Stromal cell of bone marrow (primary cell): ENCODE results near the gene C19orf85.

Source experiments
- DNase-seq: peaks from one replicate; pipeline ENCODE4 v3.0.0-alpha.2; 2012; ENCODE audit warnings: low read depth

Gene C19orf85

DNA sequence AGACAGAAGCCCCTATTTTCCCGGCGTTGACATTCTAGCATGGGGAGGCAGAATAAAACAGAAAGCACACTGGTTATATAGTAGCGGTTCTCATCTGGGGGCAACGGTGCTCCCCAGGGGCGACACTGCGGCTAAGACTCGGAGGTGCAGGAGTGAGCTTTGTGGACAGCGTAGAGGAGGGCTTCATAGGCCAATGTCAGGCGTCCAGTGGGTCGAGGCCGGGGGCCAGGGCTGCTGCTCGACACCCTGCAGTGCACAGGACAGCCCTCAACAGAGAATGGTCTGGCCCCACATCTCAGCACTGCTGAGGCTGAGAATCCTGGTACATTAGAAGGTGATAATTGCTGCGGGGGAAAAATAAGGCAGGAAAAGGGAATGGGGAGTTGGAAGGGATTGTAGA is 13.4 kb upstream of the C19orf85 start:
- DNase-seq, result no peak

DNA sequence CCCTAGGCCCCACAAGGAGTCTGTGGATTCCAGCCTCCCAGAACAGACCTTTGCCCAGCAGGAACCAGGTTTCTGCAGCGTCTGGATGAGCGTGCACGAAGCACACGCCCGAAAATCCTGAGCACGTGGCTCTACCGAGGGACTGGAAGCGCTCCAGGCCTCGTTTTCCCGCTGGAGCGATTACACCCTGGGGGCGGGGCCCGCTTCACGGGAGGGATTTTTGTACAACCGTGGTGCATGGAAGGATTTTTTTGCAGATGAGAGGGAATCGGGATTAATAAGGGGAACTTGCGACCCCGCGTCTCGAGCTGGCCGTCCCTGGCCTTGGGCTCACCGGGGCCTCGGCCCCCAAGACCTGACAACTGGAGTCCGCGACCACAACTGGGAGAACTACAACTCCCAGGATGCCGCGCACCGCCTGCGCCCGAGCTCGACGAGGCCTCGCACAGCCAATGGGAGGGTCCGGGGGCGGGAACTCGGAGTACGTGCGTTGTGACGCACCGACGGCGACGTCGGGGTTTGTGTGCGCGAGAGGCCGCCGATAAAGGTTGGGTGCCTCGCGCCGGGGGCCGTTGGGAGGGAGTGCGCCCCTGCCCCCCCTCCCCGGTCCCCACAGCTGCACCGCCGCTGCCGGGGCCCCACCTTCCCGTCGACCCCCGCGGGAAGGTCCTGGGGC is 11.7 kb upstream of the C19orf85 start, which contains the start of gene ZNF628:
Gene ZNF628 (plus strand): TSS at position 518 of the 676 bp plus-strand sequence. CDS start 3,294 bp downstream, outside the sequence.
- peak; percentile 96 for DNase-seq

DNA sequence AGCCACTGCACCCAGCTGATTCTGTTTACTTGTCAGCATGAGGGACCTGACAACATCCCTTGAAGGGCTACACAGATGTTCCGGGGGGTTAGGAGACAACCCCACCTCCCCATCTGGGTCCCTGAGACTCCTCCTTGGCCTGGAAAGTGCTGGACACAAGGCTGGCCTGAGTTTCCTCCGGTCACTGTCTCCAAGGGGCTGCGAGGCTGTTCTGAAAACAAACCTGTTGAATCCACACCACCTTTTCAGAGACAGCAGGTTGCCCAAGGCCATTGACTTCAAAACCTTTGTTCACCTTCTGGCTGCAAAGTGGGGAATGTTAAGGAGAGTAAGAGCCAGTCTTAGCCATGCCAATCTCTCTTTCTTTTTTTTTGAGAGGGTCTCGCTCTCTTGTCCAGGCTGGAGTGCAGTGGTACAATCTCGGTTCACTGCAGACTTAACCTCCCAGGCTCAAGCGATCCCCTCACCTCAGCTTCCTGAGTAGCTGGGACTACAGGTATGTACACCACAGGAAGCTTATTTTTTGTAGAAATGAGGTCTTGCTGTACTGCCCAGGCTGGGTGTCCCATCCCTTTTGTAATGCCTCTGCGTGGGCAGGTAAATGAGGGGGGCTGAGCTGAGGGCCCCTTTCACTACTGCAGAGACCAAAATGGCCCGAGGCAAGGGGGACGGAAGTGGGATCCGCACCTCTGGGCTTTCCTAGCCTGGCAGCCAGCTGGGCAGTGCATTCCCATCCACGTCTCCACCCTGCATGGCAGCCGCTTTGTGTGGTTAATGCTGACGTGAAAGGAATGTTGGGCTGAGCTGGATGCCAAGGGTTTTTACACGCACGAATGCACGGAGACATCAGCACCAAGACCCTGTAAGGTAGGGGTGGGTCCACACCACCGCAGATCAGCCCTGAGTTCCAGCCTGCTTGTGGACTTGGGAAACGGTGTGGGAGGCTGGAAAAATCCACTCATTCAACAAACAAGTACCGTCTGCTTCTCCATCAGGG is 10.0 kb upstream of the C19orf85 start:
- no peak for DNase-seq

DNA sequence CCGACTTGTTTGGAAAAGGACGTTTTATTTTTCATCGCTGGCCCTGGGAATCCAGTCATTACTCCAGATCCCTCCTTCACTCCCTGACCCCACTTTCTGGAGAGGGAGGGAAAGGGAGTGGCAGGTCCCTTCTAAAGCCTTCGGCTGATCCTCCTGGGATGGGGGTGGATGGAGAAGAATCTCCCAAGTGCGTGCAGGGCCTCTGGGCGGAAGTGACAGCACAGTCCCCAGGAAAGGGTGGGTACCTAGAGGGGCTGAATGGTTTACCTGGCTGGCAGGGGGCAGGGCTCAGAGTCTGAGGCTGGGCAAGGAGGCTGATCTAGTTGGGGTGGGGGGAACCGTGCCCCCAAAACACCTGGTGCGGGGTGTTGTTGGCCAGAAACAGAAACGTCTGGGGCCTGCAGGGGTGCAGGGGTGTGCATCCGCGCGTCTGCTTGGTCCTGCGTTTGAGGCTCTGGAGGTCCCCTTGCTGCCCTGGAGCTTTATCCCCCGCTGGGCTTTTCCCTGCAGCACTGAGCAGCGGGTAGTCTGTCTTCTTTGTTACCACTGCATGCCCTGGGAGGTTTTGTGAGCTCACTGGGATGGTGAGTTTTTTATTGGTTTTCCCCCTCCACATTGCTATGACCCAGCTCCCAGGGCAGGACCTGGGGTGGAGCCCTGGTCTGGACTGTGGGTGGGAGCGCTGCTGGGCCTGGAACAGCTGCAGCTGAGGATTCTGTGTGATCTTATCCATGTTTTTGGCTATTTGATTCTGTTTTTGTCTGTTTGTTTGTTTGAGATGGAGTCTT is 8.9 kb upstream of the C19orf85 start:
- peak; percentile 50 for DNase-seq

DNA sequence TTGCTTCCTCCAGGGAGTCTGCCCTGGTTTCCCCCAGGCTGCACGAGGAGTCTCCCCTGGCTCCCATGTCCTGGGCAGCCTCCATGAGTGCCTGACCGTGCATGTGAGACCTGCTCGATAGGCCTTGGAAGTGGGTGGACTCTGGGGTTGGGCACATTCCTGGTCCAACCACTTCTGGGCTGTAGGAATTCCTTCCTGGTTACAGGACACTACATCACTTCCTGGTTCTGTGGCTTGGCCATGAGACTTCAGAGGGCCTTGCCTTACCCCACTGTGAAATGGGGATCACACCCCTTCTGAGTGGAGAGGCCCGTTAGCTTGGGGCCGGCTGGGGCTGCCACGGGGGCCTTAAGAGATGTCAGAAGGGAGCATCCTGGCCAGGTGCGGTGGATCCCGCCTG is 7.9 kb upstream of the C19orf85 start:
- peak; percentile 39 for DNase-seq

DNA sequence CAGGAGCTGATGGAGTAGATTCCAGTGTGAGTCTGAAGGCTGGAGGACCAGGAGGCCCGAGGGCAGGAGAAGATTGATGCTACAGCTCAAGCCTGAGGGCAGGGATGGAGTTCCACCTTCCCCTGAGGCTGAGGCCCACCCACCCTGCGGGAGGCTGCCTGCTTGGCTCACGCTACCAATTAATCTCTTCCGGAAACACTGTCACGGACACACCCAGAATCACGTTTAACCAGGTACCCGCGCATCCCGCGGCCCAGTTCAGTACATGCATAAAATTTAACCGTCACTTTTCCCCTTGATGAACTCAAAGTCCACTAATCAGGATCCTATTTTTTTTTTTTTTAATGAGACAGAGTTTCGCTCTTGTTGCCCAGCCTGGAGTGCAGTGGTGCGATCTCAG is 6.7 kb upstream of the C19orf85 start:
- DNase-seq, result no peak

DNA sequence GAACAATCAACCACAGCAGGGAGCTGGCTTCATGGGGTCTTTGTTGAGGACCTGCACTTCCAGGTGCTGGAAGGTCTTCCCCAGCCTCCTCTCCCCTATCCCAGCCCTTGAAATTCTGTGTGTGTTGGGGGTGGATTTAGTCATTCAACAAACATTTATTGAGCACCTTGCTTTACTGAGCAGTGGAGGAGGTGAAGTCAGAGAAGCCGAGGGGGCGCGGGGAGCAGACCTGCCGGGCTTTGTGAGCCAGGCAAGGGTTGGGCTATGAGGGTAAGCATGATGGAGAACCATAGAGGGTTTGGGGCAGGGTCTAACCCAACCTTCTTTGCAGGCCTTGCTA is 3.5 kb upstream of the C19orf85 start:
- no peak for DNase-seq

DNA sequence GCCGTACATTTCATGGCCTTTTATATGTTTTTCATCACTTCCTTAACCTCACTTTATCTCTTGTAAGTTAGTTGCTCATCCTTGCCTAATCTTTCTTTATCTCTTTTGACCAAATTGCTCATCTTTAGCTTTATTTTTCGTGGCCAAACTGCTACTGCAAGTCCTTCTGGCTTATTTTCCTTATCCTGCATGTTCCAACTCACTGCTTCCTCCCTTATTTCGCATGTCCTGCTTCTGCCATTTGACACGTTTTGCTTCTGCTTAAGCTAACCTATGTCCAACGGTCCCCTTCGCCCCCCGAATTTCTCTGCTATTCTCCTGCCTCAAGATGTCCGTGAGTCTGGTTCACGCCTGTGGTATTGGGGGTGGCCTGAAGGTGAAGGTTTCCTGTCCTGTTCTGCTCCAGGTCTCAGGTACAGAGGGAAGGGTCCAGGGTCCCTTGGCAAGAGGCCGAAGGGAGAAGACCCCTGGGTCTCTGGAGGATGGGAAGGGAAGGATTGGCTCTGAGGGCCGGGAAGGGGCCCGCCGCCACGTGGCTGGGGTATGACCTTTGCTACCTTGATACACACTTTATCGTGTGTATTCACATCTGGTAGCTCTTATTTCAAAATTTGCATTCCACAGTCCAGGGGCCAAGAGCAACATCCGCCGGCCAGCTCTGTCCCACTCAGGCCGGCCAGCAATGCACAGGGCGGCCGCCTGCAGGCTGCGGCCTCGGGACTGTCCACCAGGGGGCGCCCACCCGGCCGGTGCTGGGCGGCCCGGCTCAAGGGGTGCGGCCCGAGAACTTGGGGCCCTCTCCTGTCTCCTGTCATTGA is 2.9 kb upstream of the C19orf85 start:
- peak; percentile 45 for DNase-seq

DNA sequence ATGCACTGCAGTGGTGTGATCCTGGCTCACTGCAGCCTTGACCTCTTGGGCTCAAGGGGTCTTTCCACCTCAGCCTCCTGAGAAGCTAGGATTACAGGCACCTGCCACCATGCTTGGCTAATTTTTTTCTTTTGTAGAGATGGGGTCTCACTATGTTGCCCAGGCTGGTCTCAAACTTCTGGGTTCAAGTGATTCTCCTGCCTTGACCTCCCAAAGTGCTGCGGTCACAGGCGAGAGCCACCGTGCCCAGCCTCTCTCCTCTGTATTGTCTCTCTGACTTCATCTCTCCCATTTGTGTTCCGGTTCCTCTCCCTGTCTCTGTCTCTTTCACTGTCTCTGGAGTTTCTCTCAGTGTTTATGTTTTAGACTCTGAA is 1.7 kb upstream of the C19orf85 start:
- no peak for DNase-seq

DNA sequence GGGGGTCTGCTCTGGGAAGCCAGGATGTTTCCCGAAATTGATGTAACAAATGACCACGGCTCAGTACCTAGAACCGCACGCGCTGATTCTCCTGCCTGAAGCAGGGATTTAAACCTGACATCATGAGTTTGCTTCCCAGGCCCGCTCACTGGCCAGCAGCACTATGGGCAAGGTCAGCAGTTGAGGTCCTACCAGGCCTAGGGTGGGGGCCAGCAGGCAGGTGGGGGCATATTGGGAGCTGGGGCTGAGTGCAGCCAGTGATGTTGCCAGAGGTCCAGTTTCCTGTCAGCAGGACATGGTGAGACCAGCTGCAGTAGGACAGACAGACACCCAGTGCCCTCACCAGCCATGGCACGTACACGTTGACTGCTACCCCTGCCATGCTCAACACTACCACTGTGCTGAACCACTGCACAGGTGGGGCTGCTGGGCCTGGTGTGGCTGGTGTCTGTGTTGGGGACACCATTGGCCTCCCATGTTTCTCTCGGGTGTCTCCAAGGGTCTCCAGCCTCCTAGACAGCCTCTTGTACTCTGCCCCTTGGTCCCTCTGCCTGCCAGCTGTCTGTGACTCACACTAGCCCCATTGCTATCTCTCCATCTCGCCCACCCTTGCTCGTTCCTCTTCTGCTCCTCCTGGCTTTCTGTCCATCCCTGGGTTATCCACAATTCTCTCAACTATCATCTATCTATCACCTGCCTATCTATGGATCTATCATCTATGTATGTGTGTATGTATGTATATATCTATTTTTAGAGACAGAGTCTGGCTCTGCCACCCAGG is 1.1 kb upstream of the C19orf85 start:
- no peak for DNase-seq

DNA sequence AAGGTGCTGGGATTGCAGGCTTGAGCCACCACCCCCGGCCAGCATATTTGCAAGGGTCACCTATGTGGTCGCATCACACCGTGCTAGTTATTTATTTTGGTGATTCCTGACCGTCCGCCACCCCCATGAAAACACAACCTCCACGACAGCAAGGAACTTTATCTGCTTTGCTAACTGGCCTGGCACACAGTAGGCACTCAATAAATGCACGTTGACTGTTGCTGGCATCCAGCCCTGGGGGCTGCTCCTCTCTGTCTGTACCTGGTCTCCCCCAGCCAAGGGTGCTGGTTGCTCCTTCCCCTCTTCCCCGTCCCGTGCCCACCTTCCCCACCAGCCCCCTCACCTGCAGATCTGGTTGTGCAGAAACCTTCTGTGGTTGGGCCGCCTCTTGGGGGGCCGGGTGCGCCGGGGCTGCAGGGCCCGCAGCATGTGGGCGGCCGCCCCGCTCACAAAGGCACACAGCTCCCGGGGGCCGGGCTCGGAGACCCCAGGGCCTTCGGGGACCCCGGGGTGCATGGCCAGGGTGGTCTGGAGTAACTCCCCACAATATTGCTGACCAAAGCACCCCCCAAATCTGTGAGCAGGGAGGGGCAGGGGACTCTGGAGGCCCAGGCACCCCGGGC is 401 bp downstream of the C19orf85 start:
- DNase-seq, result no peak

DNA sequence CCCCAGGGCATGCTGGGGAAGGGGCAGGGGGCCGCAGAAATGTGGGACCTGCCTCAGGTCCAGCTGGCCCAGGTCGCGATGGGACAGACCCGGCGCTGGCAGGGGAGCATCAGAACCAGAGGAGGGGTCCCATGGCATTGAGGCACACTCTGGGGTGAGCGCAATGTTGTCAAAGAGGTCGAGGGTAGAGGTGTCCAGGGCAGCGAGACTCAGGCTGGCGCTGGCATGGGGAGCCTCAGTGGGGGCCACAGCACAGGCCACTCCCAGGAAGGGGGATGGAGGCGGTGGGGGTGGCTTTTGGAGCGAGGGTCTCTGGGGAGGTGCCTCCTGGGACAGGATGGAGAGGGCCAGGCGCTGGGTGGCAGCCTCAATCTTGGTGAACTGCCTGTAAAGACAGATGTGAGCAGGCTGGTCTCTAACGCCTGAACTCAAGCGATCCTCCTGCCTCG is 944 bp downstream of the C19orf85 start:
- DNase-seq, result no peak

DNA sequence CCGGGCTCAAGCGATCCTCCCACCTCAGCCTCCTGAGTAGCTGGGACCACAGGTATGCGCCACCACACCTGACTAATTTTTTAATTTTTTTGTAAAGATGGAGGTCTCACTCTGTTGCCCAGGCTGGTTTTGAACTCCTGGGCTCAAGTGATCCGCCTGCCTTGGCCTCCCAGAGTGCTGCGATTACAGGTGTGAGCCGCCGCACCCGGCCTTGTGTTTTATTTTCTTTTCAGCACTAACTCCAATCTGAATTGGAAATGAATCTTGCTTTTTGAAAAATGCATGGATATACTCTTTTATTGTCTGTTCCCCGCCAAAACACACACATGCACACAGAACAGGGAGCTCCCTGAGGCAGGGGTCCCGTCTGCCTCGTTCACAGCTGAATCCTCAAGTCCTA is 1.8 kb downstream of the C19orf85 start:
- no peak for DNase-seq

DNA sequence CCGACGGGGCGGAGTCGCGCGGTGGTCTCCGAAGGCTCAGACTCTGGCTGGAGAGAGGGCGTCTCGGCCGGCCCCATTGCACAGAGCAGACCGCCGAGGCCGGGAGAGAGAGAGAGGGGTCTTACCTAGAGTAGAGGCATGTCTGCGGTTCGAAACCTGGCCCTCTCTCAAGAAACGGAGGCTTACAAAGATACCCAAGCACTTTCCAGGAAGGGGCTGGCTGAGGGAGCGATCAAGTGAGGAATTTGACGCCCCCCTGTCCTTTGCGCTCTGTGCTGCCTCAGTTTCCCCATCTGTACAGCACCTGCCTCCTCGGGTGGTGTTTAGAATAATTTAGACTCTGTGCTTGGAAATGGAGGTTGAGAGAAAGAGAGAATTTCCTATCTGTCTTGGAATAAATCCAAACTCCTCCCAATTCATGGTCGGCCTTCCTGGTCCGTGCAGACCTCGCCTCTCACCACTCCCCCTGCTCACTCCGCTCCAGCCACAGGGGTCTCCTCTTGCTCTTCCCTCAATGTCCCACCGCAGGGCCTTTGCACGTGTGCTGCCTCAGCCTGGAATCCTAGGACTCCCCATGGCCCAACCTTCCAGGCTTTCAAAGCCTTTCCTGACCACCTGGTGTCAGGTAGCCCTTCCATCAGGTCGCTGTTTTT is 2.5 kb downstream of the C19orf85 start:
- no peak for DNase-seq

DNA sequence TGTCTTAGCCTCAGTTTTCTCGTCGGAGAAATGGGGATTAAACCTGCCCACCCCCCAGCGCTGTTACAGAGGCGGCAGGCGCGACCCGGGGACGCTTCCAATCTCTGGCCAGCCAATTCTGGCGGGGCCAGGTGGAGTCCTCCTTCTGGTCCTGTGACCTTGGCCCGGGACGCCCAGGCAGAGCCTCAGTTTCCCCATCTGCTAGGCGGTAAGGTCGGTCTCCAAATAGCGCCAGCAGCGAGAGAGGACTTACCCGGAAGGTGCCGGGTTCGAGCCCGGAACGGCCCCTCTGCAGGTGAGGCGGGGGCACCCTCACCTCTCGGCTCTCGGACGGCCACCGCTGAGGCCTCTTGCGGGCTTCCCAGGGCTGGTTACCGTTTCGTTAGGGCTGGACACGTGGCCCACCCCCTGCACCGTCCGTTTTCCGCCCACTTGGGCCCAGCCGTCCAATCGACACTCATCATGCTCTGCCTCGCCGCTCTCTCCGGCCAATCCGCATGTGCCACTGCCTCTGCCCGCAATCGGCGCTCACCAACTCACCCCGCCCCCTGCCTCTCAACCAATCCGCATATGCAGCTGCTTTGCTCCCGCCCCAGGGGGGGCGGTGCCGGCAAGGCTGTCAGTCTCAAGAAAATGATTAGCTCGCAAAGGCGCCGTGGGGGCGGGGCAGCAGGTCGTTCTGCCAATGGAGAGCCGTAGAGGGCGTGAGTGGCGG is 3.1 kb downstream of the C19orf85 start, which contains the start of gene ISOC2:
Gene ISOC2 (minus strand): TSS at position 384 of the 715 bp plus-strand sequence. CDS start 5,156 bp downstream, outside the sequence.
- peak; percentile 99 for DNase-seq

DNA sequence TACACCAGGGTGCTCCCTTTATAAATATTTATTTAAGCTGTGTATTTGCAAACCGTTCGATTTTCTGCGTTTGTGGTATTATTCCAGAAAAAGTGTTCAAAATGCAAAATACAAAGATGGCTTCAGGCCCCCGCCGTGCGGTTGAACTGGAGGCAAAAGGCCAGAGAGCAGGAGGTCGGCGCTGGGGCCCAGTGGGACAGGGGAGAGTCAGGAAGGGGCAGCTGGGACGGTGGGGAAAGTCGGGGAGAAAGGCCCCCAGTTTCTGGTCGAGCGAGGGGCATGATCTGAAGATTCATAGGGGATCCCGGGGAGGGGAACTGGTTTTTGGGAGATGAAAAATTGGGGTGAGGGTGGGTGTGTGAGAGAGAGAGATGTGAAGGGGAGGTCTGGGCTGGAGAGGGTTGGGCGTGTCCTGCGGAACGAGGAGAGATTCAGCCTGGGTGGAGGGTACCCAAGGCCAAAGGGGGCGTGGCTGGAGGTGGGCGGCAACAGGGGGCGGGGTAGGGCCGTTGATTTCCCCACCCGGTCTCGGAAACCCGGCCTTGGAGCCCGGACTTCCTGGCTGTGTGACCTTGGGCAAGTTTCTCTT is 3.8 kb downstream of the C19orf85 start:
- peak; percentile 68 for DNase-seq

DNA sequence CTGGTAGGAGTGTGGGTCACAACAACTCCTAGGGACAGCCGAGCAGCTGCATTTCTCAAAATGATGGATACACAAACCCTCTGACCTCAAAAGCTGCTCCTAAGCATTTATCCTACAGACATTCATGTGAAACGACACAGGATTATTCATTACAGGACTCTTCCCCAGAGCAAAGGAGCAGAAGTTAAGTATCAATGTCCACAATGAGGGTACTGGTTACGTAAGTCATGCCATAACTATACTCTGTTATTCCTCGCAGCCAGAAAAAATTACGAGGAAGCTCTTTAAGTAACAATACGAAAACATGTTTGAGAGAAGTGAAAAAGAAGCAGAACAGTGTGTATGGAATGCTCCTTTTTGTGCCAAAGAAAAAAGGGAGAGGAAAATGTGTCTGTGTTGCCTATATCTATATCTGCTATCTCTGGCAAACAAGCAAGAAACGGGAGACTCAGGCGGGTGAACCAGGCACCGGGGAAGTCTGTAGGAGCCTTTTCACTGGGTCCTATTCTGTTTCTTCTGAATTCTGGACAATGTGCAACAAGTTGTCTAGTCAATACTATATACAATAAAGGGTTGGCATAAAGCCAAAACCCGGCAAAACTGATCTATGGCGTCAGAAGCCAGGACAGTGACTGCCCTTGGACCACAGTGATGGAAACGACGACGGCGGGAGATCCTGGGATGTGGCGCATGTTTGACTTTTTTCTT is 4.4 kb downstream of the C19orf85 start:
- no peak for DNase-seq

DNA sequence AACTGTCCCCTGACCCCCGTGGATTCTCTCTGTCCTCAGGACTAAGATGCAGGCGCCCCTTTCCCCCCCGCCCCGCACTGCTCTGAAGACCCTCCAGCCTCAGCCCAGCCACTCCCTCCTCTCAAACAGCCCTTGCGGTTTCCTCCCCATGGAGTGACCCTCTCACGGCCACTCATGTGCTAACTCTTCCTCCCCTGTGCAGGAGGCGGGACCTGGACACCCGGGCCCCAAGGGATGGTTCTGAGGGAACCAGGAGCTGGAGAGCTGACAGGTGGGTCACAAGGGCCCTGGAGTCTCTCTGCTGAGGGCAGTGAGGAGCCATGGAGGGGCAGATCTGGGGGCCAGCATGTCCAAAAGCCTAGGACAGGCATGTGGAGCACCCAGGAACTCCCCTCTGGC is 5.0 kb downstream of the C19orf85 start:
- no peak for DNase-seq
